Measurements from ENCODE around the gene ATP6V1G2.

DNA sequence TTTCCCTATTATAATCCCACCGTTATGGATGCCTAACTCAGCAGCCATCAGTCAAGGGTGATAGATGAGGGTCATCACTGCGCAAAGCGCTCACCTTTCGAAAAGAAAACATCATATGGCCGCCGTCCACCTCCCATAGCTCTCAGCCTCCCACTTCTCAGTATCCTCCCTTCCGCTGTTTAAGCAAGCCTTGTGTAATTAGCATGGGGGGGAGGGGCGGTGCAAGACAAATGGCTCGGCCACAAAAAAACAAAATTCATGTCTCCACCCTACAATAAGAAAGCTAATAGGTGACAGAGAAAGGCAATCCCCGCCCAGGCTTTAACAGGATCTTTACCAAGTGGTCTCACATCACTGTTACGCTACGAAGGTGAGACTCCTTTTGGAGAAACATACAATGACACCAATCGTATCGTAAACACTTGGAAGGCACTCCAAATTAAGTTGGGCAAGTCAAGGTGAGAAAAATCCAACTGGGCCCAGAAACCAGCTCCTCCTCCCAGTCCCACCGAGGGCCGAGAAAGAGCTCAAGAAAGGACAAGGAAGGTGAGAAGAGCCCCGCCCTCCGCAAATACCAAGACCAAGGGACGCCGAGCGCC lies 5.2 kb downstream of the ATP6V1G2 start:
- TF ChIP-seq POLR2AphosphoS5 (IDR thresholded peaks at IDR 0.05; ENCODE audit: low read depth, low read length) (no peak), TCF7L2 (IDR thresholded peaks at IDR 0.05; ENCODE audit: low read depth, low read length) (no peak; the same call in 1 of the 2 replicates), REST (IDR thresholded peaks at IDR 0.05; ENCODE audit: insufficient read depth in 1 of 2, low read depth in 2 of 2, low read length in 1 of 2) (no peak)
- TF ChIP-seq, protein P1, sequence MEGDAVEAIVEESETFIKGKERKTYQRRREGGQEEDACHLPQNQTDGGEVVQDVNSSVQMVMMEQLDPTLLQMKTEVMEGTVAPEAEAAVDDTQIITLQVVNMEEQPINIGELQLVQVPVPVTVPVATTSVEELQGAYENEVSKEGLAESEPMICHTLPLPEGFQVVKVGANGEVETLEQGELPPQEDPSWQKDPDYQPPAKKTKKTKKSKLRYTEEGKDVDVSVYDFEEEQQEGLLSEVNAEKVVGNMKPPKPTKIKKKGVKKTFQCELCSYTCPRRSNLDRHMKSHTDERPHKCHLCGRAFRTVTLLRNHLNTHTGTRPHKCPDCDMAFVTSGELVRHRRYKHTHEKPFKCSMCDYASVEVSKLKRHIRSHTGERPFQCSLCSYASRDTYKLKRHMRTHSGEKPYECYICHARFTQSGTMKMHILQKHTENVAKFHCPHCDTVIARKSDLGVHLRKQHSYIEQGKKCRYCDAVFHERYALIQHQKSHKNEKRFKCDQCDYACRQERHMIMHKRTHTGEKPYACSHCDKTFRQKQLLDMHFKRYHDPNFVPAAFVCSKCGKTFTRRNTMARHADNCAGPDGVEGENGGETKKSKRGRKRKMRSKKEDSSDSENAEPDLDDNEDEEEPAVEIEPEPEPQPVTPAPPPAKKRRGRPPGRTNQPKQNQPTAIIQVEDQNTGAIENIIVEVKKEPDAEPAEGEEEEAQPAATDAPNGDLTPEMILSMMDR (IDR thresholded peaks at IDR 0.05): no peak

Measured in Panc1 (cell line).